ENCODE results near the gene HCAR3. TPM values are rescaled to one million over a fixed set of nuclear protein-coding genes. Genes with fewer than 3 reads are reported as not detected.

Gene HCAR3
- polyA plus RNA-seq, 1 donor from 2014 or later, result not detected

DNA sequence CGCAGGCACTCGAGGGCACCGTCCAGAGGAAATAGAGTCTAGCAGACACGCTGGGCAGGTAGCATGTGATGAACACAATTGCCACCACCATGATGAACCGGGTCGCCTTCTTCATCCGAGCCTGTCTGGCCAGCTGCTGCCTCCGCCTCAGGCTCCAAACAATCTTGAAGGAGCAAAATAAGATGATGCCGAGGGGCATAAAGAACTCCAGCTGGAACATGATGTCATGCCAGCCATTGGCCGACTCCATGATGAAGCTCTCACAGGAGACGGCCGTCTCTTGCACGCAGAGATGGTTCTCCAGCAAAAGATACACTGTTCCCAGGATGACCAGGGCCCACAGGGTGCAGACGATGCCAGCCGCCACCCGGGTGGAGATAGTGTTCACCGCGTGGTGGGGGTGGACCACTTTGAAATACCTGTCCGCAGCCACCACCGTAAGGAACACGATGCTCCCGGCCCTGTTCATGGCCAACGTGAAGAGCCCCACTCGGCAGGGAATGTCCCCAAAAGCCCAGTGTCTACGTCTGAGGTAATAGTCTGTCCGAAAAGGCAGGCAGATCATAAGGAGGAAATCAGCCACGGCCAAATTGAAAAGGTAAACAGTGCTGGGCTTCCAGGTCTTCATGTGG lies 13.1 kb upstream of the HCAR3 start:
- Histone ChIP-seq H3K4me3 (ENCODE audit: low read length) (no peak overlapping the region), H3K4me2 (ENCODE audit: low read length) (no peak overlapping the region), H3F3A (ENCODE audit: insufficient read depth, low read length, poor library complexity, severe bottlenecking) (no peaks in the 10 kb centered on the region), H3K27me3 (ENCODE audit: insufficient read depth, low read depth, low read length) (no peaks in the 10 kb centered on the region), H3K9ac (ENCODE audit: low read length) (no peak overlapping the region), H3K27ac (ENCODE audit: low read length) (no peak overlapping the region), H3K9me2 (ENCODE audit: insufficient read depth, low read length) (no peaks in the 10 kb centered on the region), H2AFZ (ENCODE audit: low read depth, low read length) (no peak overlapping the region), H4K20me1 (ENCODE audit: insufficient read depth) (no peaks in the 10 kb centered on the region), H3K79me2 (replicated peaks; ENCODE audit: insufficient read depth, low read length) (no peaks in the 10 kb centered on the region), H3K9me3 (ENCODE audit: low read length) (no peaks in the 10 kb centered on the region), H3K36me3 (ENCODE audit: insufficient read depth, low read length) (no peaks in the 10 kb centered on the region)
- TF ChIP-seq EZH2 (IDR thresholded peaks at IDR 0.05; ENCODE audit: borderline replicate concordance, insufficient read depth, low read length, poor library complexity, severe bottlenecking), result no peak
- no peak for TF ChIP-seq POLR2AphosphoS5 (IDR thresholded peaks at IDR 0.05)
- no peak for TF ChIP-seq SMC3 (conservative IDR thresholded peaks at IDR 0.05; ENCODE audit: poor library complexity)
- no peak for TF ChIP-seq TAF1 (IDR thresholded peaks at IDR 0.05; ENCODE audit: low read depth)
- TF ChIP-seq, protein P1, sequence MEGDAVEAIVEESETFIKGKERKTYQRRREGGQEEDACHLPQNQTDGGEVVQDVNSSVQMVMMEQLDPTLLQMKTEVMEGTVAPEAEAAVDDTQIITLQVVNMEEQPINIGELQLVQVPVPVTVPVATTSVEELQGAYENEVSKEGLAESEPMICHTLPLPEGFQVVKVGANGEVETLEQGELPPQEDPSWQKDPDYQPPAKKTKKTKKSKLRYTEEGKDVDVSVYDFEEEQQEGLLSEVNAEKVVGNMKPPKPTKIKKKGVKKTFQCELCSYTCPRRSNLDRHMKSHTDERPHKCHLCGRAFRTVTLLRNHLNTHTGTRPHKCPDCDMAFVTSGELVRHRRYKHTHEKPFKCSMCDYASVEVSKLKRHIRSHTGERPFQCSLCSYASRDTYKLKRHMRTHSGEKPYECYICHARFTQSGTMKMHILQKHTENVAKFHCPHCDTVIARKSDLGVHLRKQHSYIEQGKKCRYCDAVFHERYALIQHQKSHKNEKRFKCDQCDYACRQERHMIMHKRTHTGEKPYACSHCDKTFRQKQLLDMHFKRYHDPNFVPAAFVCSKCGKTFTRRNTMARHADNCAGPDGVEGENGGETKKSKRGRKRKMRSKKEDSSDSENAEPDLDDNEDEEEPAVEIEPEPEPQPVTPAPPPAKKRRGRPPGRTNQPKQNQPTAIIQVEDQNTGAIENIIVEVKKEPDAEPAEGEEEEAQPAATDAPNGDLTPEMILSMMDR (IDR thresholded peaks at IDR 0.05; ENCODE audit: poor library complexity, severe bottlenecking), result no peak
- TF ChIP-seq MXI1 (conservative IDR thresholded peaks at IDR 0.05; ENCODE audit: poor library complexity, severe bottlenecking), result no peak
- TF ChIP-seq EP300 (conservative IDR thresholded peaks at IDR 0.05; ENCODE audit: poor library complexity, severe bottlenecking), result no peak
- TF ChIP-seq, protein P2, sequence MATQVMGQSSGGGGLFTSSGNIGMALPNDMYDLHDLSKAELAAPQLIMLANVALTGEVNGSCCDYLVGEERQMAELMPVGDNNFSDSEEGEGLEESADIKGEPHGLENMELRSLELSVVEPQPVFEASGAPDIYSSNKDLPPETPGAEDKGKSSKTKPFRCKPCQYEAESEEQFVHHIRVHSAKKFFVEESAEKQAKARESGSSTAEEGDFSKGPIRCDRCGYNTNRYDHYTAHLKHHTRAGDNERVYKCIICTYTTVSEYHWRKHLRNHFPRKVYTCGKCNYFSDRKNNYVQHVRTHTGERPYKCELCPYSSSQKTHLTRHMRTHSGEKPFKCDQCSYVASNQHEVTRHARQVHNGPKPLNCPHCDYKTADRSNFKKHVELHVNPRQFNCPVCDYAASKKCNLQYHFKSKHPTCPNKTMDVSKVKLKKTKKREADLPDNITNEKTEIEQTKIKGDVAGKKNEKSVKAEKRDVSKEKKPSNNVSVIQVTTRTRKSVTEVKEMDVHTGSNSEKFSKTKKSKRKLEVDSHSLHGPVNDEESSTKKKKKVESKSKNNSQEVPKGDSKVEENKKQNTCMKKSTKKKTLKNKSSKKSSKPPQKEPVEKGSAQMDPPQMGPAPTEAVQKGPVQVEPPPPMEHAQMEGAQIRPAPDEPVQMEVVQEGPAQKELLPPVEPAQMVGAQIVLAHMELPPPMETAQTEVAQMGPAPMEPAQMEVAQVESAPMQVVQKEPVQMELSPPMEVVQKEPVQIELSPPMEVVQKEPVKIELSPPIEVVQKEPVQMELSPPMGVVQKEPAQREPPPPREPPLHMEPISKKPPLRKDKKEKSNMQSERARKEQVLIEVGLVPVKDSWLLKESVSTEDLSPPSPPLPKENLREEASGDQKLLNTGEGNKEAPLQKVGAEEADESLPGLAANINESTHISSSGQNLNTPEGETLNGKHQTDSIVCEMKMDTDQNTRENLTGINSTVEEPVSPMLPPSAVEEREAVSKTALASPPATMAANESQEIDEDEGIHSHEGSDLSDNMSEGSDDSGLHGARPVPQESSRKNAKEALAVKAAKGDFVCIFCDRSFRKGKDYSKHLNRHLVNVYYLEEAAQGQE (IDR thresholded peaks at IDR 0.05; ENCODE audit: borderline replicate concordance), result no peak

DNA sequence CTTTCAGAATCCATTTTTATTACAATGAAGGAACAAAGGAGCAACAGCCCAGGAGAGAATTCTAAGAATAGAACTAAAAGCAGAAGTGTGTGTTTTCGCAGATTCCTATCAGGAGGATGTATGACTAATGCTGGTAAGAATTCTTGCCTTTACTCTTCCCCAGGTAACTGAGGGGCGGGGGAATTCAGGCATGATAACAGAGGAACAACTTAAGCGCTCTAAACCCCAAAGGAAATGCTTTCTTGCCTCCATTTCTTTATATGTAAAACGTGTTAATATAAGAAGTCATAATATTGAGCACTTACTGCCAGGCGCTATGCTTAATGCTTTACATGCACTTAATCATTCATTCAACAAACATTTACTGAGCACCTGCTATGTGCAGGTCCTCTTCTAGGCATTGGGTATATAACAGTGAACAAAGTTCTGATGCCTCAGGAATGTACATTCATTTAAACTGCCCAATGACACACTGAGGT lies 9.5 kb upstream of the HCAR3 start:
- no peaks in the 10 kb centered on the region for H3K9me3 ChIP-seq (ENCODE audit: low read length)
- no peaks in the 10 kb centered on the region for H3K36me3 ChIP-seq (ENCODE audit: insufficient read depth, low read length)
- no peaks in the 10 kb centered on the region for H3K27me3 ChIP-seq (ENCODE audit: insufficient read depth, low read depth, low read length)
- no peaks in the 10 kb centered on the region for H3K79me2 ChIP-seq (replicated peaks; ENCODE audit: insufficient read depth, low read length)
- no peaks in the 10 kb centered on the region for H3K9me2 ChIP-seq (ENCODE audit: insufficient read depth, low read length)
- H3K4me3 ChIP-seq (ENCODE audit: low read length), result no peak overlapping the region
- no peak overlapping the region for H3K4me2 ChIP-seq (ENCODE audit: low read length)
- H3K27ac ChIP-seq (ENCODE audit: low read length), result no peak overlapping the region
- no peak overlapping the region for H3K9ac ChIP-seq (ENCODE audit: low read length)
- no peak overlapping the region for H2AFZ ChIP-seq (ENCODE audit: low read depth, low read length)
- no peaks in the 10 kb centered on the region for H4K20me1 ChIP-seq (ENCODE audit: insufficient read depth)
- TF ChIP-seq TAF1 (IDR thresholded peaks at IDR 0.05; ENCODE audit: low read depth), result no peak
- TF ChIP-seq SMC3 (conservative IDR thresholded peaks at IDR 0.05; ENCODE audit: poor library complexity), result no peak
- no peak for TF ChIP-seq EZH2 (IDR thresholded peaks at IDR 0.05; ENCODE audit: borderline replicate concordance, insufficient read depth, low read length, poor library complexity, severe bottlenecking)
- TF ChIP-seq MXI1 (conservative IDR thresholded peaks at IDR 0.05; ENCODE audit: poor library complexity, severe bottlenecking), result no peak
- no peak for TF ChIP-seq RAD21 (conservative IDR thresholded peaks at IDR 0.05)
- TF ChIP-seq POLR2AphosphoS5 (IDR thresholded peaks at IDR 0.05), result no peak
- TF ChIP-seq, protein P2 (IDR thresholded peaks at IDR 0.05; ENCODE audit: borderline replicate concordance), result no peak
- TF ChIP-seq EP300 (conservative IDR thresholded peaks at IDR 0.05; ENCODE audit: poor library complexity, severe bottlenecking), result no peak
- no peaks in the 10 kb centered on the region for H3F3A ChIP-seq (ENCODE audit: insufficient read depth, low read length, poor library complexity, severe bottlenecking)
